HL-60 (cell line): ENCODE measurements around the gene CD300C.

Experiments used
- CTCF ChIP-seq: IDR thresholded peaks from one replicate; pipeline ENCODE4 v1.5.1; 2011; ENCODE audit warnings: low read length, control low read depth, inconsistent platforms; ENCODE audit not compliant: insufficient read depth
- REST ChIP-seq: IDR thresholded peaks from 2 replicates; pipeline ENCODE4 v1.6.1; 2012; ENCODE audit warnings: low read depth; ENCODE audit not compliant: insufficient replicate concordance

DNA sequence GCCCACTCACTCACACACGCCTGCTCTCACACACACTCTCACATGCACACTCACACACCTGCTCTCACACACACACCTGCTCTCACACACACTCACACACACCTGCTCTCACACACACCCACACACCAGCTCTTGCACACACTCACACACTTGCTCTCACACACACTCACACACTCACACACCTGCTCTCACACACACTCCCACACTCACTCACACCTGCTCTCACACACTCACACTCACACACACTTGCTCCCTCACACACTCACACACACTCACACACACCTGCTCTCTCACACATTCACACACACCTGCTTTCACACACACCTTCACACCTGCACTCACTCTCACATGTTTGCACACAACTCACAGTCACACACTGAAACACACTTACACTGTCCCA is 17.4 kb upstream of the CD300C start:
- TF ChIP-seq CTCF (no peak), REST (no peak)
